ENCODE measurements around the gene MAGI2. TPM values are rescaled to one million over a fixed set of nuclear protein-coding genes. Genes with fewer than 3 reads are reported as not detected.

The MAGI2 gene
- total RNA-seq, 1 donor from 2014 or later: 6.9 TPM

DNA sequence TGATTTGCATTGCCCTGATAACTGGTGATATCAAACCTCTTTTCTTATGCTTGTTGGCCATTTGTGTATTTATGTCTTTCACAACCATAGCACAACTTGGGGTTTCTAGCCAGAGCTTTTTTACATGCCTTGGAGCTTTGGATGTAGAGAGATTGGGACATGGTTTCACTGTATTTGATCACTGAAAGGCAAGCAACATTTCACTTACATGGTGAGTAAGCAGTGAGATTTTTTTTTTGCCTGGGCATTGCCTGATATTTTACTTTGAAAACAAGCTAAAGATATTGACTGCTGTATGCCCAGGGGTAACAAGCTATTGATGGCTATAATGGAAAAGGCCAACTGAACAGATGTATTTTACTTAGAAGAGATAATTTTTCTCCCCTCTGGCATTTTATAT lies 1395.9 kb downstream of the MAGI2 start:
- H3K27ac ChIP-seq: no peak overlapping the region
- no peaks in the 10 kb centered on the region for H3K4me1 ChIP-seq
- H3K4me3 ChIP-seq: no peak overlapping the region
- TF ChIP-seq, protein P1, sequence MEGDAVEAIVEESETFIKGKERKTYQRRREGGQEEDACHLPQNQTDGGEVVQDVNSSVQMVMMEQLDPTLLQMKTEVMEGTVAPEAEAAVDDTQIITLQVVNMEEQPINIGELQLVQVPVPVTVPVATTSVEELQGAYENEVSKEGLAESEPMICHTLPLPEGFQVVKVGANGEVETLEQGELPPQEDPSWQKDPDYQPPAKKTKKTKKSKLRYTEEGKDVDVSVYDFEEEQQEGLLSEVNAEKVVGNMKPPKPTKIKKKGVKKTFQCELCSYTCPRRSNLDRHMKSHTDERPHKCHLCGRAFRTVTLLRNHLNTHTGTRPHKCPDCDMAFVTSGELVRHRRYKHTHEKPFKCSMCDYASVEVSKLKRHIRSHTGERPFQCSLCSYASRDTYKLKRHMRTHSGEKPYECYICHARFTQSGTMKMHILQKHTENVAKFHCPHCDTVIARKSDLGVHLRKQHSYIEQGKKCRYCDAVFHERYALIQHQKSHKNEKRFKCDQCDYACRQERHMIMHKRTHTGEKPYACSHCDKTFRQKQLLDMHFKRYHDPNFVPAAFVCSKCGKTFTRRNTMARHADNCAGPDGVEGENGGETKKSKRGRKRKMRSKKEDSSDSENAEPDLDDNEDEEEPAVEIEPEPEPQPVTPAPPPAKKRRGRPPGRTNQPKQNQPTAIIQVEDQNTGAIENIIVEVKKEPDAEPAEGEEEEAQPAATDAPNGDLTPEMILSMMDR (IDR thresholded peaks at IDR 0.05): no peak
- no peak for TF ChIP-seq POLR2AphosphoS5 (IDR thresholded peaks at IDR 0.05; ENCODE audit: insufficient read depth in 1 of 2, low read depth in 1 of 2)
- TF ChIP-seq POLR2A (IDR thresholded peaks at IDR 0.05): no peak
- H3K9me3 ChIP-seq: no peaks in the 10 kb centered on the region
- no peaks in the 10 kb centered on the region for H3K36me3 ChIP-seq
- intact Hi-C loops (cut with DNase I): no loop called here
- no peaks in the 10 kb centered on the region for H3K27me3 ChIP-seq
- DNase-seq (ENCODE audit: extremely low spot score in 2 of 2): no peak

DNA sequence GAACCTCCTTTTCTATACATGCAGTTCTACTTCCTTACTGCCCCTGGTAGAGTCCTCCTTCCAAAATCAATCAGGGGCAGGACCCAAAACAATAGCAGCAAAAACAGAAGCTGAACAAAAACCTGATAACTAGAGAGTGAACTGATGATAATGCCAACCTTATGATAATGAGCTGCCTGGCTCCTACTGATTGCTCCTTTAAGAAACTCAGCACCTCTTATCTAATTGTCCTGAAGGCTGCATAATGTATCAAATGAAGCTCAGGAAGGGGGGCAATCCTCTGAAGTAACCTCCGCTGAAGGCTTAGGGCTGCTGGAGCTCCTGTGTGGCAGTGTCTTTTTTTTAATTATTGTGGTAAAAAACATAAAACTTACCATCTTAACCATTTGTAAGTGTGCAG lies 1397.9 kb downstream of the MAGI2 start:
- no peak overlapping the region for H3K27ac ChIP-seq
- DNase-seq (ENCODE audit: extremely low spot score in 2 of 2): no peak
- no peaks in the 10 kb centered on the region for H3K27me3 ChIP-seq
- TF ChIP-seq POLR2AphosphoS5 (IDR thresholded peaks at IDR 0.05; ENCODE audit: insufficient read depth in 1 of 2, low read depth in 1 of 2) (no peak), POLR2A (IDR thresholded peaks at IDR 0.05) (no peak)
- TF ChIP-seq, protein P1 (IDR thresholded peaks at IDR 0.05): no peak
- no peaks in the 10 kb centered on the region for H3K36me3 ChIP-seq
- H3K4me3 ChIP-seq: no peak overlapping the region
- H3K4me1 ChIP-seq: no peaks in the 10 kb centered on the region
- no peaks in the 10 kb centered on the region for H3K9me3 ChIP-seq
- intact Hi-C loops (cut with DNase I): no loop called here

DNA sequence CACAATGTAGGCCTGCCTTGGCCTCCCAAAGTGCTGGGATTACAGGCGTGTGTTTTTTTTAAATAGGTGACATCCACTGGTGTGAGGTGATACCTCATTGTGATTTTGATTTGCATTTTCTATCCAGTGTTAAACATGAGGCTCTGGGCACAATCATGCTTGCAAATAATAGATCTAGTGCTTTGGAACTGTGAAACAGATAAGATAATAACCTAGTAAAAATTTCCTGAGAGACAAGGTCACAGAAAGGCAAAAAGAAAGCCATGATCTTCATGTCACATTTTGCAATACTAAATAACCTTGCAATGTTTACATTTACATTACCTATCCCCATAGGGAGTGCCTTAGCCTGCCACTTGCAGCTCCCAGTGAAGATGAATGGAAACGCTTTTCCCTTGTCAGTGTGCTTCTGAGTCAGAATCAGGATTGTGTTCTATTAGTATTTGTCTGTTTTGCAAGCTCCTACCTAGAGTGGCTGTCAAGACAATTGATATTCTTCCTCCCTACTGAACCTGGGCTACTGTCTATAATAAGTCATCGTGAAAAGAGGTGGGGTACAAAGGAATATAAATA lies 1398.4 kb downstream of the MAGI2 start:
- Histone ChIP-seq H3K4me3 (no peak overlapping the region), H3K27ac (no peak overlapping the region), H3K4me1 (no peaks in the 10 kb centered on the region), H3K9me3 (no peaks in the 10 kb centered on the region), H3K36me3 (no peaks in the 10 kb centered on the region), H3K27me3 (no peaks in the 10 kb centered on the region)
- intact Hi-C loops (cut with DNase I): no loop called here
- no peak for DNase-seq (ENCODE audit: extremely low spot score in 2 of 2)
- no peak for TF ChIP-seq POLR2AphosphoS5 (IDR thresholded peaks at IDR 0.05; ENCODE audit: insufficient read depth in 1 of 2, low read depth in 1 of 2)
- TF ChIP-seq POLR2A (IDR thresholded peaks at IDR 0.05): no peak

DNA sequence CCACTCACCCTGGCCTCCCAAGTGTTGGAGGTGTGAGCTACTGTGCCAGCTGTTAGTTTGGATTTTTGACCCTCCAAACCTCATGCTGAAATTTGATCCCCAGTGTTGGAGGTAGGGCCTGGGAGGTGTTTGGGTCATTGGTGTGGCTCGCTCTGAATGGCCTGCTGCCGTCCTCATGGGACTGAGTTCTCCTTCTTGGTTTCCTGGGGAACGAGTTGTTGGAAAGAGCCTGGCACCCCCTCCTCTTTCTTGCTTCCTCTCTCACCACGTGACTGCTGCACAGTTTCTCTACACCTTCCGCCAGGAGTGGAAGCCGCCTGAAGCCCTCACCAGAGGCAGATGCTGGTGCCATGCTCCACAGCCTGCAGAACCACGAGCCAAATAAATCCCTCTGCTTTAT lies 1401.4 kb downstream of the MAGI2 start:
- no peaks in the 10 kb centered on the region for H3K4me1 ChIP-seq
- intact Hi-C loops (cut with DNase I): no loop called here
- no peak overlapping the region for H3K4me3 ChIP-seq
- H3K9me3 ChIP-seq: no peaks in the 10 kb centered on the region
- no peak for DNase-seq (ENCODE audit: extremely low spot score in 2 of 2)
- no peaks in the 10 kb centered on the region for H3K27me3 ChIP-seq
- H3K36me3 ChIP-seq: no peaks in the 10 kb centered on the region
- TF ChIP-seq POLR2AphosphoS5 (IDR thresholded peaks at IDR 0.05; ENCODE audit: insufficient read depth in 1 of 2, low read depth in 1 of 2) (no peak), POLR2A (IDR thresholded peaks at IDR 0.05) (no peak)
- TF ChIP-seq, protein P1 (IDR thresholded peaks at IDR 0.05): no peak
- H3K27ac ChIP-seq: no peak overlapping the region

DNA sequence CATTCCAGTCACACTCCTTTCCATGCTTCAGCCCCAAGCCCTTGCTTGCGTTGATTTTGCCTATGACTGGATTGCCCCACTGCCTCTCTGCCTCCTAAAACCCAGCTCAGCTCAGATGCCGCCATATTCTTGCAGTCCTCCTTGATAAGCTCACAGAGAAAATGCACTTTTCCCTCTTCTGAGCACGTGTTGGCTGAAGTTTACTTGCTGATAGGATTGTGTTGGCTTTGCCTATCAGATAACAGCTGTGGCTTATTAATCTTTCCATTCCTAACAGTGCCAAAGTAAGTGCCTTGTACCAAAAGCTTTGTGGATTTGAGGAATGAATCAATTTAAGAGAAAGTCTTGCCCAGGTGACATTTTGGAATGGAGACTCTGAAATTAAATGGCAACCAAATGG lies 1405.7 kb downstream of the MAGI2 start:
- no peak for TF ChIP-seq POLR2AphosphoS5 (IDR thresholded peaks at IDR 0.05; ENCODE audit: insufficient read depth in 1 of 2, low read depth in 1 of 2)
- TF ChIP-seq, protein P1 (IDR thresholded peaks at IDR 0.05): no peak
- TF ChIP-seq POLR2A (IDR thresholded peaks at IDR 0.05): no peak
- Histone ChIP-seq H3K36me3 (no peaks in the 10 kb centered on the region), H3K27me3 (no peaks in the 10 kb centered on the region), H3K4me1 (no peaks in the 10 kb centered on the region), H3K9me3 (no peaks in the 10 kb centered on the region), H3K27ac (no peak overlapping the region), H3K4me3 (no peak overlapping the region)
- no peak for DNase-seq (ENCODE audit: extremely low spot score in 2 of 2)
- intact Hi-C loops (cut with DNase I): no loop called here
